GM19035 (cell line): Measurements from ENCODE around the gene NEK6.

ENCODE experiments used
- ATAC-seq: cut with Tn5 transposase; IDR thresholded peaks from one replicate; pipeline ENCODE4 v1.9.1; 2021; ENCODE audit not compliant: unreplicated experiment

NEK6 gene

GRCh38 chr9:124257844-124258606 lies at the start of gene NEK6:
Gene NEK6, plus strand, starts transcription at chr9:124257949. Its CDS starts 44,016 bp downstream, at chr9:124301965.
- no peak for ATAC-seq

- ATAC-seq = no peak
These were observed 49.2 kb upstream of the NEK6 start for GRCh38 chr9:124208571-124208970.

- ATAC-seq = no peak
These were observed 48.5 kb upstream of the NEK6 start for GRCh38 chr9:124209279-124209678.

- ATAC-seq = no peak
These were observed 48.0 kb upstream of the NEK6 start for GRCh38 chr9:124209774-124210173.

GRCh38 chr9:124210697-124211096 lies 47.1 kb upstream of the NEK6 start:
- peak; percentile 48 for ATAC-seq

GRCh38 chr9:124212381-124213050 lies 45.2 kb upstream of the NEK6 start:
- ATAC-seq = no peak

GRCh38 chr9:124213396-124213795 lies 44.4 kb upstream of the NEK6 start:
- no peak for ATAC-seq

GRCh38 chr9:124214116-124214515 lies 43.6 kb upstream of the NEK6 start:
- ATAC-seq = no peak

- no peak for ATAC-seq
These were observed 43.0 kb upstream of the NEK6 start for GRCh38 chr9:124214596-124215367.

- no peak for ATAC-seq
These were observed 42.3 kb upstream of the NEK6 start for GRCh38 chr9:124215368-124215910.

- ATAC-seq = no peak
These were observed 41.8 kb upstream of the NEK6 start for GRCh38 chr9:124215956-124216355.

GRCh38 chr9:124216474-124217176 lies 41.1 kb upstream of the NEK6 start:
- ATAC-seq = no peak

GRCh38 chr9:124217836-124218437 lies 39.8 kb upstream of the NEK6 start:
- no peak for ATAC-seq

GRCh38 chr9:124218438-124218982 lies 39.2 kb upstream of the NEK6 start:
- peak; percentile 60 for ATAC-seq

- peak; percentile 12 for ATAC-seq
These were observed 38.7 kb upstream of the NEK6 start for GRCh38 chr9:124218987-124219461.

GRCh38 chr9:124220946-124221451 lies 36.8 kb upstream of the NEK6 start:
- ATAC-seq = no peak

- ATAC-seq = no peak
These were observed 36.1 kb upstream of the NEK6 start for GRCh38 chr9:124221676-124222075.

- ATAC-seq = no peak
These were observed 35.6 kb upstream of the NEK6 start for GRCh38 chr9:124222109-124222508.

GRCh38 chr9:124222918-124223720 lies 34.6 kb upstream of the NEK6 start:
- no peak for ATAC-seq
